RKO (cell line): ENCODE measurements around the gene UNC5CL.
A peak's percentile ranks its signal among the peaks of the same experiment; 100 is the strongest.
"Not testable (repeated sequence)": the region's sequence is repeated elsewhere in the genome, so short reads cannot be mapped to it uniquely, and the experiment has no call there.

Source experiments
- DNase-seq: peaks from one replicate; pipeline ENCODE4 v3.0.0-alpha.2; 2016; ENCODE audit warnings: low spot score

UNC5CL gene

DNA sequence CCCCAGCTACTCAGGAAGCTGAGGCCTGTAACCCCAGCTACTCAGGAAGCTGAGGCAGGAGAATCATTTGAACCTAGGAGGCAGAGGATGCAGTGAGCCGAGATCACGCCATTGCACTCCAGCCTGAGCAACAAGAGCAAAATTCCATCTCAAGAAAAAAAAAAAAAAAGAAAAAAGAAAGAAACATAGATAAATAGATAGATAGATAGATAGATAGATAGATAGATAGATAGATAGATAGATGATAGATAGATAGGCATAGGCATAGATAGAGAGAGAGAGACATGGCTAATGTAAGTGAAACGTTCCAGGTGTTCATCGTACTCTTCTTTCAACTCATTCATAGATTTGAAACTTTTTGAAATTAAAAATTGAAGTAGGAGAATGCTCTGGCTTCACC, 32.0 kb downstream of the UNC5CL start:
- DNase-seq, result not testable (repeated sequence)

- peak; percentile 73 for DNase-seq
Observed at GRCh38 chr6:41006217-41006616, 32.8 kb downstream of the UNC5CL start.

- no peak for DNase-seq
Observed at GRCh38 chr6:41002168-41002567, 36.9 kb downstream of the UNC5CL start.

DNA sequence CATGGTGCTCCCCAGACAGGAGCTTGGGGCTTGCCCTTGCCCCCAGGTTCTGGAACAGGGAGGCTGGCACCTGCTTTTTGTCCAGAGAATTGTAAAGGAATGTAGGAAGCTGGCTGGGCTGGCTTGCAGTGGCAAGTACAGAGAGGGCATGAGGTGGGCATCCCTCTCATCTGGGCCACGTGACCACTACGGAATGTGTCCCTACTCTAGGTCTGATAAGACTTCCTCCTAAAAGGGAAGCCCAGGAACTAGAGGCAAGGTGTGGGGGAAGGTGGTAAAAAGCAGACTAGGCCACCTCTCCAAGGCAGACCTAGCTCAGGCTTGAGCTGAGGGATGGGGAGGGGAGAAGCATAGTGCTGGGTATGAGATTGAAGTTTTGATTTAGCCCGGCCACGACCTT, 38.8 kb downstream of the UNC5CL start:
- no peak for DNase-seq

- peak; percentile 46 for DNase-seq
Observed at GRCh38 chr6:40999569-40999968, 39.5 kb downstream of the UNC5CL start.

DNA sequence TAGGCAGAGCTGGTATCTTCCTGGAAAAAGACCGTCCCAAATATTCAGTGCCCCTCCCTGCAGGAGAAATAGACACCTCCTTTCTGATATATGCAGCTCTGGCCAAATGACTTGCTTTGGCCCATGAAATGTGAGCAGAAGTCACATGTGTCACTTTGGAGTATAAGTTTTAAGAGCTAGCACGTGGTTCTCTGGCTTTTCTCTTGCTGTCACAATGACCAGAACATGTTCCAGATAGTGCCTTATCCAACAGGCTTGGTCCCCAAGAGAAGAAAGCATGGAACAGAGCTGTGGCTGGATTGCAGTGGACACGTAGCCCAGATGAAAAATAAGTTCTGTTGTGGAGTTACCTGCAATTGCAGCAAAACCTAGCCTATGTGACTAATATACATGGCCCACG, 40.4 kb downstream of the UNC5CL start:
- no peak for DNase-seq

- DNase-seq, result no peak
Observed at GRCh38 chr6:40997234-40997957, 41.6 kb downstream of the UNC5CL start.

DNA sequence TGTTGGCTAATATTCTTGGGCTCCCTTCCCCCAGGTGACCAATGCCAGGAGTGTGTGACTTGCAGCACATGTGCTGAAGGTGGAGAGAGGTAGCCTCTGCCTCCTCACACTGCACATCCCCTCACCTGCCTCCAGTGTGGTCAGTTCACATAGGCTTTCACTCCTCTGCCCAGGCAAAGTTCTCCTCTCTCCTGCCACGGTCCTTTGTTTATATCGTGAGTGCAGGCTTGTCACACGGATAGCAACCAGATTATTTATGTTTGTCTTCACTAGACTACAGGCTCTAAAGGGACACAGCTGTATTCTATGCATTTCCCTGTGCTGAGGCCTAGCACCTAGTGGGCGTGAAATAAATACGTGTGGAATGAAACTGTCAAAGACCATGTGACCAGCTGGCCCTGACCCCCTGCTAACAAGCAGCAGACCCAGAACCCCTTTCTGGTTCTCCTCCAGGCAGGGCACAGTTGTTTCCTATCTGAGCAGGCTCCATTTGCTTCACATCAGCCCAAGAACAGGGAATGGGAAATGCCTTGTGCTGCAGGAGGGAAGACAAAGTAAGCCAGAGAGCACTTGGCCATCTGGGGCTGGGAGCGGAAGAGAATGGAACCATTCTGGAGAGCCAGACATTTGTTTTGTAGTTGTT, 42.3 kb downstream of the UNC5CL start:
- no peak for DNase-seq

- DNase-seq, result no peak
Observed at GRCh38 chr6:40992746-40993145, 46.3 kb downstream of the UNC5CL start.

GRCh38 chr6:40990301-40990700, 48.7 kb downstream of the UNC5CL start:
- DNase-seq, result no peak

DNA sequence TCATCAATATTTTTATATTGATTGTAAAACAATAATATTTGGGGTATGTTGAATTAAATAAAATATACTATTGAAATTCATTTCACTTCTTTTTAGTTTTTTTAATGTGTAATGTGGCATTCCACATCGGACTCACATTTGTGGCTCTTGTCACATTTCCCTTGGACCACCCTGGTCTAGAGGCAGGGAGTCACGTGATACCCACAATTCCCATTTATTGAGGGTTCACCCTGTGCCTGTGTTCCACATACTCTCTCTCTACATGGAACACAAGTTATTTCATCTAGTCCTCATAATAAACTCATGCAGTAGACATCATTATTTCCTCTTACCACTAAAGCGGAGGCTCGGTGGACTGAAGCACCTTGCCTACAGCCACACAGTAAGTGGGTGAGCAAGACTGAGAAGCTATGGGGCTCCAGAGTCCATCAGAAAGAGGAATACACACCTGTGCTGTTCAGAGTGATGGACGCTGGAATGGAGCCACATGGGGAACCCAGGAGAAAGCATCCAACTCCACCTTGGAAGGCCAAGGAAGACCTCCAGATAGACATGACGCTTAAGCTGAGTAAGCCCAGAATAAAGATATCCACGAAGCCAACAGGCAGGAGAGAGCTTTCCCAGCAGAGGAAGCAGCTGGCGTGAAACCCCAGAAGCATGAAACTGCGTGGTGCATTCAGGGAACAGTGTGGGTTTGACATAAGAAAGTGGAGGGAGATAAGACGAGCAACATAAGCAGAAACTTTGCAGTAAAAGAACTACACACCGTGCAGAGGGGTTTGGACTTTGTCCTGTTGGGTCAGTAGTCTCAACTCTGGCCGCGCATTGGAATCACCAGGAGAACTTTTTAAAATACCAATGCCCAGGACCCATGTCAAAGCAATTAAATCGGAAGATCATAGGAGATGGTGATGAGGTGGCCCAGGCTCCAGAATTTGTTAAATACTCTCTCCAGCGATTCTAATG, 49.5 kb downstream of the UNC5CL start:
- DNase-seq, result no peak

- no peak for DNase-seq
Observed at GRCh38 chr6:40988634-40989033, 50.4 kb downstream of the UNC5CL start.

- no peak for DNase-seq
Observed at GRCh38 chr6:40986921-40987819, 51.9 kb downstream of the UNC5CL start.

DNA sequence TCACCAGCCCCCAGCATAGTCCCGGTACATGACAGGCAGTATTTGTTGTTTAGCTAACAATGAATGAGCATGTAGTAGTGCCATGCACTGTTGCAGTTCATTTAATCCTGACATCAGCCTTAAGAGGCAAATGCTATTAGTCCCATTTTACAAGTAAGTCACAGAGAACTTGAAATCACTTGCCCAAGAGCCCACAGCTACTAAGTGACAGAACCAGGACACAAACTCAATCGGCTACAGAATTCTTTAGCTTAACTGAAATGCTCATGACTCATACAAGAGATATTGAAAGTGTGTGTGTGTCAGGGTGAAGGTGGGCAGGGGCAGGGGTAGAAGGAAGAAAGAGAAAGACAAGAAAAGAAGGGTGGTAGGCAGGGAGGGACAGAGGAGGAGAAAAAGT, 52.7 kb downstream of the UNC5CL start:
- DNase-seq, result no peak

DNA sequence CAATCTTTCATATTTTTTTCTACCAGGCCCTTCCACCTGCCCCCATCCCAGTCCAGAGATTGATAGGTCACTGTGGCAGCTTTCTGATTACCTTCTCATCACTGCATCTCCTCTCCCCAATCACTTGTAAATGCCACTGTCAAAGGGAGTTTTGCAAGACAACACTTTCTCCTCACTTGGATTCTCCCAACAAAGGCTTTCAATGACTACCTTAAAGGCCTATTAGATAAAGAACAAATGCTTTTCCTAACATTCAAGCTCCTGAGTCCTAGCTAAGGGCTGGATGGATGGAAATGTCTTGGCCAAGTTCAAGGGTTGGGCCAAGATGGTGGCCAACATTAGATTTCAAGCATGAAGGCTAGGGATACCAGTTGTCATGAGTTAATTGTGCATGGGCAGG, 55.3 kb downstream of the UNC5CL start:
- no peak for DNase-seq

GRCh38 chr6:40982917-40983316, 56.1 kb downstream of the UNC5CL start:
- DNase-seq, result no peak

DNA sequence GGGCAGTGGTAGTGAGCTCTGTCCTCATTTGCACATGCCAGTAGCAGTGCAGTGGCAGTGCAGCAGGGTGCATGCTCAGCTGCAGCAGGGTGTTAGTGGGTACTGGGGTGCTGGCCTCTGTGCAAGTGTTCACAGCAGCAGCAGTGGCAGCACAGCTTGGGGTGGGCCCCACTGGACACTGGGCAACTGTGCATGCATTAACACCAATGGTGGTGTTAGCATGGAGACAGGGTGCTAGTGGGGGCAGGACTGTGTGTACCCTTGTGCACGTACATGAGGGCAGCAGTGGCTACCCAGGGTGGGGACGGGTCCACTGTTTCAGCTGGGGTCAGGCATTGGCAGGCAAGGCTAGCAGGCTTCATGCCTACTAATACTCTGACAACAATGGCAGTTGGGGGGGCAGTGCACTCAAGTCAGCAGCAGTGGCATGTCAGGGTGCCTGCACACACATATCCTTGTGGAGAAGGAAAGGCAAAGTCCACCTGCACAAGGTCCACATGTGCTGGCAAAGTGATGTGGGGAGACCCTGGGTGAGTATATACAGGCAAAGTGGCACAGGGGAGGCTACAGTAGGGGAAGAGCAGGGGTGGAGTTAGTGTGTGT, 60.2 kb downstream of the UNC5CL start:
- no peak for DNase-seq

- DNase-seq, result no peak
Observed at GRCh38 chr6:40977695-40978094, 61.3 kb downstream of the UNC5CL start.

- DNase-seq, result no peak
Observed at GRCh38 chr6:40977085-40977484, 61.9 kb downstream of the UNC5CL start.
